ENCODE measurements around the gene SRPRB.

SRPRB gene

DNA sequence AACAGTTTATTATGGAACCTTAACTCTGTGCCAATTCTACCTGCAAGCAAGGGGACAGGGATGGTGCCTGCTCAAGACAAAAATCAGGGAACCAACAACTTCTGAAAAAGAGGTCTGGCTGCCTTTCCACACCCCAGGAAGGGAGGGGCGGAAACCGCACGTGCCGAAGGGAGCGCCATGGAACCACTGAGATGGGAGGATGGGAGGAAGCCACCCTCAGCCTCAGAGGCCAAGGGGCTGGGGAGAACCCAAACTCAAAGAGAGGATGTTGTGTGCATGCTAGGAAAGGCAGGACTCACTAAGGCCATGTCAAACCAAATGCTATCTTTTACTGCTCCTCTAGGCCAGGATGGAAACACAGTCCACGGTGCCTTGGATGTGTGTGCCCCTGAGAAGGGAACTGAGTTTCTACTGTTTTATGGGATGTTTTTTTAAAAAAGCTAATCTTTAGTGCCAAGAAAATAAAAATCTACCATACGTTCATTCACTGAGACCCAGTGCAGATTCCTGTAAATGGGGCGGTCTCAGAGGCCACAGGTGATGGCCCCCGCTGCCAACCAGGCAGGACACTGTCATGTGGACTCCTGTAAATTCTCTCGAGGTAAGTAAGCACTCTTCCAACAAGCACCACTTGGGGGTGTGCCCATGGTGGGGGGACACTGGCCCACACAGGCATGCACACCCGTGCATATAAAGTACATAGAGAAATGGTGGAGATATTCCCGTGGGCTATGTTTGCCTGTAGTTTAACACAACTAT, 20.5 kb downstream of the SRPRB start:
- no peak for DNase-seq (ENCODE audit: low spot score)

DNA sequence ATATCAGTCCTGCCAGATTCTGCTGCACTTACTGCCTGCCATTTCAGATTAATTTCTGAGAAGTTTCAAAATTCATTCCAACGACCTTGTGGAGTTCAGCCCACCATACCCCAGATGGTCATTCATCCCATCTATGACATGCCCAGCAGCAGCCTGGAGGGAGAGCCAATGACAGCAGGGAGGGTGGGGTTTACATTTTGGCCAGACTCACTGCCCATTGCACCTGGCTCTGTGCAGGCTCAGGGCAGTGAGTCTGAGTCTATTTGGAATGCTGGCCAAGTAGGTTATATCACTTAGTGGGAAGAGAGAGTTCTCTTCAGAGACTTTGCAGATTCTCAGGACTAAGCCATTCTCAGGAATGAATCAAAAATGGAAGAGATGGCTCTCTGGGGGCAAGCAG, 21.5 kb downstream of the SRPRB start:
- no peak for DNase-seq (ENCODE audit: low spot score)

DNA sequence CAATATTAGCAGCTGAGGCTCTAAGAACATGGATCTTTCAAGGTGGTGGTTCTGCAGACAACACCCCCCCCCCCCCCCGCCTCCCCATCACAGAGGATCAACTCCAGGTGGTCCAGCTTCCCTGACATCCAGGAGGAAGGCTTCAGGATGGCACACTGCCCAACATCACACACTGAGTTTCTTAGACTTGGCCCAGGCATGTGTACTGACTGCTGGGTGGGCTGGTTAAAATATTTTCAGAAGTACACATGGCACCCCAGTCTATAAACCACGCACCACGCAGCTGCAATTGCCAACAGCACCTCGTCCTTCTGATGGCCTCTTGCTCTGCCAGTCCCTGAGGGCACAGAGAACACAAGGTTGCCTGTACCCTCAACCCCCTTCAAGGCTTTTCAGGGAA, 22.1 kb downstream of the SRPRB start:
- no peak for DNase-seq (ENCODE audit: low spot score)

DNA sequence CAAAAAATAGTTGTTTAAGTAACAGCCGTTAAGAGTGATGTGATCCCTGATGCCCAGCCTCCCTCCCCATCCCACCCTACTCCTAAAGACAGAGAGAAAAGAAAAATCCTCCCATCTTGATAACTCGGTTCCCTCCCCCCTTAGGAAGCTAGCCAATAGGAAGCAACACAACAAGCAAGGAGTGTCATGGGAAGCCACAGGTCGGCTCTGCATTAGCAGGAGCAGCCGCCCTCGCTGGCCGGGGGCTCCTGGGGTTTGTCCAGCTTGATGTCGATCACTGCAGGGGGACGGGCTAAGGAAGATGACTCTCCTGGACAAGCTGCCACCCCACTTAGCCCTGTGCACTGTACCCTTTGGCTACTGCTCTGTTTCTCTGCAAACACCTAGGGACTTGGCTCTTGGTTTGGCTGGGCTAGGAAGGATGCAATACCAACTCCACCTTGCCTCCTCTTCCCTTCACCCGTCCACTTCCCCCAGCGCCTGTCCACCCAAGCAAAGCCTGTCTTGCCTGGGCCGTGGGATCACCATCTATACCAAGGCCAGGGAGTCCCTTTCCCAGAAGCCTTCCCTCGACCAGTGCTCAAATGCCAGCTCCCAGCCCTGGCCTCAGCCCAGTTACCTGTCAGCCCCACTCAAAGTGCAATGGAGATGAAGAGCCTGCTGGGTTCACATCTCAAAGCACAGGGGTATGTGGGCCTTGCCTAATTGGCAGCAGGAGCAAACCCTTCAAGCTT, 23.1 kb downstream of the SRPRB start:
- DNase-seq (ENCODE audit: low spot score), result no peak

DNA sequence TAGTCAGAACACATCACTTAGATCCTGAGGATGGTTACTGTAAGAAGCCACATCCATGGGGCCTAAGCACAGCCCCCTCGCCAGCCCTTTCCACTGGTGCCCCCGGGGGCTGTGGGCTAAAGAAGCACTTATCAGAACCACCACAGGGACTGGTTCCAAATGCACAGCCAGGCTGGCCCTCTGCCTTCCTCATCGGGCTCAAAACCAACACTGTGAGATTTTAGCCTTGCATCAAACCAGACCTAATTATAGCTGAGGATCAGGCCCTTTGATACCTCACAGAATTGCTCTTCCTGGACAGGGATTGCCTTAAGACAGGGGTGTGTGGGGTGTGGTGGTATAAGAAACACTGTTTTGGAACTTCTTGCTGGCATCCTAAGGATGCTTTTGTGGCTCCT, 23.7 kb downstream of the SRPRB start:
- DNase-seq (ENCODE audit: low spot score), result no peak

DNA sequence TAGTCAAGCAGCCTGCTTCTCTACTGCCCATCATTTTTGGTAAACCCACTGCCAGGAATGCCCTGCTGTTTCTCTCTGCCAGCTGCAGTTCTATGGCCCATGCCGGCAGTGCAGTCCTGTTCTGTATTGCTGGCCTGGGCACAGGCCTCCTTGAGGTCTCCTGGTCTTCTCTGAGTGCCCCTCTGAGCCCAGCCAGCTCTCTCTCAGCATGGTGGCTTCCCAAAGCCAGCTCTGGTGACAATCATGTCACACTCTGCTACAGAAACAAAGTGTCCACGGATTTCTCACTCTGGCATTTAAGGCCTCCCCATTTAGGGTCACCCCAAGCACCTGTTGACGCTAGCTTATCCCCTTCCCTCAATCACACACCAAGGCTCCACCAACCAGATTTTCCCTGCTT, 24.5 kb downstream of the SRPRB start:
- no peak for DNase-seq (ENCODE audit: low spot score)

DNA sequence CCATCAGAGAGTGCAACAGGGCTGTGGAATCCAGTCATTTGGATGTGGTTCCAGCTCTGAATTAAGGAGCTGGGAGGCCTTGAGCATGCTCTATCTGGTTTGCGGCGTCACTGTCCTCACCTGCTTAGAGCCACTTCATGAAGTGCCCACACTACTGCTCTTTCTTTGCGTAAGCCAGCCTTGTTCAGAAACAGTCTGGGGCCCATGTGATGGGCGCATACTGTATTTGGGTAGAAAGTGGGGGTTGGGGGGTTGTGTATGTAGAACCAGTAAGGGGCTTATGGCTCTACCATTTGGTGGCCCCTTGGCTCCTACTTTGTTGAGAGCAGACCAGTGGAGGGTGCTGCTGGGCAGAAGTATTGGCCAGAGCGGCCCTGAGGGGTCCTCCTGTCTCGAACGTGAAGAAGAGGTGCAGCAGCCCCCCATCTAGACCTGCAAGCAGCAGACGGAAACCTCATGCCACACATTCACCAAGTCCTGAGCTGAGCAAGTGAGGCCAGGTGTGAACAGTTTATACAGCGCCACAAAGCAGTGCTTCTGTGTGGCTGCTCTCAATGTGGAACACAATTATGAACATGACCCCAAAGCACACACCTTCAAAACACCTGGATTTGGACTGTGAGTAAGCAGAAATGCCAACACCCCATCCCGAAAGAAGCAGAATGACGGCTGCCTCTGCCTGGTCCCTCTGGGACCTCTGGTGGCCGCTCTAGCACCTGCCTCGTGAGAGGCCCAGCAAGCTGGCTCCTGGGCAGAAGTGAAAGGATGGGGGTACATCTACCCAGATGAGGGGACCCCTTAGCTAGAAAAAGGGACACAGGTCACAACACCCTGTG, 26.6 kb downstream of the SRPRB start:
- DNase-seq (ENCODE audit: low spot score), result no peak

DNA sequence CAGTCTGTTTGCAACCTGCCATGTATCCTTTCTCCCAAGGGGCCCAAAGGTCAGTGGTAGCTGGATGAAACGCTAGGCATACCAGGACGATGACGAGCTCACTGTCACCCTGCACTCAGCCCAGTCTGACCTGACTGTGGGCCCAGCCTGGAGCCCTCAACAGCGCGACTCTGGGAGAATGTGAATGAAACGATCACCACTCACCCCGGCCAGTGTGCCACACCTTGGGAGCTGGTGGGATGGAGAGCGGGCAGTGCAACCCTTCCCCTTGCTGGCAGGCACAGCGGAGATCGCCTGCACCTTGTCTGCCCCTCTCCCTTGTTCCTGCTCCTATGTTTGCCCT, 27.2 kb downstream of the SRPRB start:
- DNase-seq (ENCODE audit: low spot score), result no peak

DNA sequence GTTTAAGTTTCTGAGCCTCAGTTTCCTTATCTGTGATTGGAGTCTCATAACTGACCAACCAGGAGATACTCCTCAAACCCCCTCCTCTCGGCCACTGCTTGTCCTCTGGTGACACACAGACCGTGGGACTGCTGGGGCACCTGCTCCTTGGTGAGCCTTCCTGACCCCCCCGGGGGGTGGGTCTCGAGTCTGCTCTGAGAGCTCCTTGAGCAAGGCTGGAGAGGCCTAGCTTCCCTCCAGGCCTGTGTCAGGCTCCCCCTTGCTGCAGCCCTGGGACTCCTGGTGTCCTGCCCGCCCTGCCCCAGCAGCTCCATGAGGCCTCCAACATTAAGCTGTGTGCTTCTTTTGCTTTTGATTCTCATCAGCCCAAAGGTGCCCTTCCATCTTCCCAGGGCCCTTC, 27.7 kb downstream of the SRPRB start:
- DNase-seq (ENCODE audit: low spot score), result no peak

DNA sequence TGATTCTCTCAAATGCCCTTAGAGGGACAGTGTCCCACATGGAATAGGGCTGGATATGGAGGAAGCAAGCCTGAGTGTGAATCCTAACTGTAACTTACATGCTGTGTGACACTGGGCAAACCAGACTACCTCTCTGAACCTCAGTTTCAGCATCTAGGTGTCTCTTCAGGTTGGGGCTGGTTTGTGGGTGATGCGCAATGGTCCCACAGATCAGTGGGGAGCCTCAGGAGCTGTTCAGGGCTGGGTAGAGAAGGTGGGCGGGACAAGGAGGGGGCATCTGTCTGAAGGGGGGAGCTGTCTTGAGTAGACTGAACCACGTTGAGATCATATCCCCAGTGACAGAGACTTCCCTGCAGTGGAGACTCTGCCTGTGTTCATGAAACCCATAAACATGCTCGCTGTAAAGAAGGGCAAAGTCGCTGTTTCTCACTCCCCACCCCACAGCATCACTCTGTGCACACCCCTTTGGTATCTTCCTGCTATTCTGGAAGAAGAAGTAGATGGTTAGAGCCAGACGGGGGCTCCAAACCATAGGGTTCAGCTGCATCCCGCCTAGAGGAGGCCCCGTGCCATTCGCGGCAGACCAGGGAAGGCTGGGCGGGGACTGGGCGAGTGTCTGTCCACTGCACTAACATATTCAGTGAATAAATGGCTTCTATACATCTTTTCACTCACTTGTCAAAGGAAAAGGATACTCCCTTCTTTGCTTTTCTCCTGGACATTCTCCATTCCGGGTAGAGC, 28.4 kb downstream of the SRPRB start:
- DNase-seq (ENCODE audit: low spot score), result no peak

DNA sequence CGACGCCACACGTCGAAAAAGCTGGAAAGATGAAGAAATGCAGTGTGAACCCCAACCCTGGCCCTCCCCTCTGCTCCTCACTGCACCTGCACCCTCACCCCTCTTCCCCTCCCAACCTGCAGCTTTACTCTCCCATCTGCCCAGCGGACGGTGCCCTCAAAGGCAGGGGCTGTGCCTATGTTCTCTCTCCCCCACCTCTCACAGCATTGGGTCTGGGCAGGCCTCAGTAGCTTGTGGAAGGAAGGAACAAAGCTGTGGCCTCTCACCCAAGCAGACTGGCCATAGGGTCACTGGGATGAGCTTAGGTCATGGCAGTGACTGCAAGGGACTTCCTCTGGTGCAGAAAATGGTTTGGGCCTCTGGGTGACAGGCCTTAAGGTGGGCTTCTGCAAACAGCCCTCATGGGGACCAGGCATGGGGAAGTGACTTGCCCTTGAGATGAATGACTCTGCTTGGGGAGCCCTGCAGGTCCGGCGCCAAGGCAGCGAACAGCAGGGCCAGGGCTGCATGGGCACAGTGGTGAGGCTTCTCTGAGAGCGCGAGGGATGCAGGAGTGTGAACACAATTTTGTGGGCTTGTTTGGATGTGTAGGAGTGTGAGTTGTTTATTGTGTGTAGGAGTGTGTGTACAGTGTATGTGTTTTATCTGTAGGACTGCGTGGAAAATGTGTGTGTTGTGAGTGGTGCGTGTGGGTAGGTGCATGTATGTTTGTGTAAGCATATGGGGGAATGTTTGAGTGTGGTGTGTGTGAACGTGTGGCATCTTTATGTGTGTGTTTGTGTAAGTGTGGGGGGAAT, 29.2 kb downstream of the SRPRB start:
- DNase-seq (ENCODE audit: low spot score), result no peak

DNA sequence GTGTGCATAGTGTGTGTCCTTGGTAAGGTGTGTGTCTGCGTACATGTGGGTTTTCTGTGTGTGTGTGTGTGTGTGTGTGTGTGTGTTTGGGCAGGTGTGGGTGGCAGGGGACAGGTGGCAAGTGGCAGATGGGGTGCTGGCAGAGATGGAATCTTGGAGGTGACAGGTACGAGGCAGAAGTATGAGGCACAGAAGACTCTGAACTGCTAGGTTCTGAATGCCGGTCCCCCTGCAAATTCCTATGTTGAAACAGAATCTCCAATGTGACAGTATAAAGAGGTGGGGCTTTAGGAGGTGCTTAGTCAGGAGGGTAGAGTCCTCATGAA, 29.8 kb downstream of the SRPRB start:
- no peak for DNase-seq (ENCODE audit: low spot score)

DNA sequence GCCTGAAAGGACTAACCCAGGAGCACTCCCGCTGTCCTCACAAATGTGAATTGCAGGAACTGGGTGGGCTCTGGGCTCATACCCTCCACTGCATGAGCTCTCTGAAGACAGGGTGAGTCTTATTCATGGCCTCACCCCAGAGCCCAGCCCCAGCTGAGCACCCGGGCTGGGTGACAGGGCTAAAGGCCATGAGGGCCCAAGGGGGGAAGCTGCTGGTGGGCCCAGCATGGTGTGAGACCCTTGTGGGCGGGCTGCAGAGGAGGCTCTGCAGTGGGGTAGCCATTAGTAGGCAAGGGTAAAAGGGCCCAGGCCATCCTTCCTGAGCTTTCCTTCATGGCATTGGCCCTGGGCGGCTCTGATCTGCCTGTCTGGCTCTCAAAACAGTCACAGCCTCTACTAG, 30.3 kb downstream of the SRPRB start:
- no peak for DNase-seq (ENCODE audit: low spot score)

DNA sequence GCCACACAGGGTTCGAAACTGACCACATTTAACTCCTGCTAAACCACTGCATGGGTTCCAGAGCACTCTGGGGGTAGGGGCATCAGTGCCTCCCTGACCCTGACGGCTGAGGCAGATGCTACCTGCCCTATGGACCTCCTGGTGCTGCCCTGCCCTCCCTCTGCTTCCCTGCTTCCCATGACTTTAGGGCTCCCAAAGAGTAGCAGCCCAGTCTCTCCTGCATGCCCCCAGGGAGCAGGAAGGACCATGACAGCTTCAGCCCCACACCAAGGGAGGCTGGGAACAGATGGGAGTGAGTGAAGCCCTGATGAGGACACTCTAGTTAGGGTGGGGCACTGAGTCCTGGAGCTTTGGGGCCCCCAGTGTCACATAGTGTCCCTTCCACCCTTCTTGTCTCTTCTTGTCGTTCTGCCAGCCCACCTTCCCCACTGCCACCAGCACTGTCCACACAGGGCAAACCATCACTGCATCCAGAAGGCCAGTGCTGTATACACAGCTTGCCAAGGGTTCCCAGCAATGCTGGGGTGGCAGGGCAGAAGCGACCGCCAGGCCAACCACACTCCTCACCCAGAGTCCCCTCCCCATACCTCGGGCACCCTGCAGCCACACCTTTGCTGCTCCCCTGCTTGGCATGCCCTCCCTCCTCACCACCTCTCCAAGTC, 31.0 kb downstream of the SRPRB start:
- no peak for DNase-seq (ENCODE audit: low spot score)

DNA sequence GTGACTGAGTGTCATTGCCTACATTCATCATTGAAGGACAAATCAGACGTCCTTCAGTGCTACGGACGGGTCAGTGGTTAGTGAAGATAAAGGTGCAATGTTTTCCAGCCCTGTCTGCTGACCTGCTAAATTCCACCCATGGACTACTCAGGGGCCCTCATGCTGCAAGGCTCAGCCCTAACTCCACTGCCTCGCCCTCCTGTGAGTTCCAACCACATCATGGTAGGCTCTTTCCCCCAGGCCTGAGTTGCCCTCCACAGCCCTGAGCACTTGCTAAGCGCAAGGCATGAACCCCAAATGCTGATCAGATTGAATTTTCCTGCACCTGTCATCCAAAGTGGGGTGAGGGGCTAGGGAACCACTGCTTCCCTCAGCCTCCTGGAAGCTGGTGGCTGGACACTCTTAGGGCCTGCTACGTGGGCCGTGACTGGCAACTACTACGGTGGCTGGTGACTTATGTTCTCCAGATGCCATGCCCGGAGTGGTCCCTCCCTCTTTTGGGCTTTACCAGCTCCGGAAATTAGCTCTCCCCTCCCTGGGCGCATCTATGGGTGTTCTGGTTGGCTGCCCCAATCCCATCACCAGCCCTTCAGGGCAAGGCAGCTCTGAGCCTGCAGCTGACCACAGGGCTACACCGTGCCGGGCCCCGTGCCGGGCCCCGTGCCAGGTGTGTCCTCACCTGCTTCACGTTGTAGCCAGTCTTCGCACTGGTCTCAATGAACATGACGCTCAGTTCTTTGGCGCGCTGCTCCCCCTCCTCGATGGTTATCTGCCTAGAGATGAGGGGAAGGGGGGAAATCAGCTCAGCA, 32.1 kb downstream of the SRPRB start:
- no peak for DNase-seq (ENCODE audit: low spot score)

DNA sequence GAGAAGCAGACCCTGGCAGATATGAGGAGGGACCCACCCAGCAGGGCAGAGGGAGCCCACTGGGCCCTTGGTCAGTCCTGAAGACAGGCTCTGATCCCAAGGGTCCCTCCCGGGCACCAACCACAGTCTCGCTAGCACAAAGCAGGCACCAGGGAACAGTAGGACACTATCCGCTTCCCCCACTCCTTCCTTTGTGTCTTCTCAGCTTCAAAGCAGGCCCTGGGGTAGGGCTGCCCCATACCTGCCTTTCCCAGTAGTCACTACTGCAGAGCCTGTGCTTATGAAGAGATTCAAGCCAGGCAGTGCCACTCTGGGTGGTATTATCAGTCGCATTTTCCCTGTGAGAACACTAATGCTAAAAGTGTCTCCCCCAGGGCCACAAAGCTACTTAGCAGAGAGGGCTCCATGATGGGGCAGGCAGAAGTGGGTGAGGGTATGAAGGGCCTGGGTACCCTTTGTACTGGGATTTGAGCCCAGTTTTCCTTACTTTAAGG, 32.7 kb downstream of the SRPRB start:
- DNase-seq (ENCODE audit: low spot score), result no peak

DNA sequence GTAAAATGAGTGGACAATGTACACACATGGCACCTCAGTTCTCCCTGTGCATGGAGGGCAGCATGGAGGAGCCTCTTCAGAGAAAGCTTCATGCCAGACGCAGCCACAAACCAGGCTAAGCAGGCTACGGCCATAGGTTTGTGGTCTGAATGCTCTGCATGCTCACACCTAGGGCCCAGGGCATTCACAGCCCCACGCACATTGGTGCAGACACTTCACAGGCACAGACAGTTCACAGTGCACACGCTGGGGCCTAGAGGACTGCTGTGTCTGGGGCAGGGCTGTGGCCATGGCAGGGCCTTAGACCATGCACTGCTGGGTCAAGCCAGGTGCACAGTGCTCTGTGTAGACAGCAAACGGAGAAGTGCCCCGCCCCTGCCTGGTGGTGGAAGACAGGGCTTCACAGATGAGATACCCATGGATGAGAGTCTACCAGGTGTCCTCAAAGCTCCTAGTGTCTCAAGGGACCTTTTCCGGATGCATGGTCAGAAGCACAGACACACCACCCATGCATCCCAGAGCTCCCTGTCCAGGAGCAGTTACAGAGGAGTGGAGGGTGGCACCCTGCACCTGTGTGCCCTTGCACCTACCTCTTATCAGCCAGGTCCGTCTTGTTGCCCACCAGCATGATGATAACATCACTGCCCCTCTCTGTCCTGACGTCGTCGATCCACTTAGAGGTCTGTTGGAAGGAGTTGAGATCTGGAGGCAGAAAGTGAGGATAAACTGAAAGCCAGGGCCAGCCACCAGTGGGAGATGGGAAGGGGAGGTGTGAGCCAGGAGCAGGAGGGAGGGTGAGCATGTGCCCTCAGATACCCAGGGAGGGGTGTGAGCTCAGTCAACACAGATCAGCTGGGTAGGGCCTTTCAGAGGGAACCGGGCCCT, 33.5 kb downstream of the SRPRB start:
- no peak for DNase-seq (ENCODE audit: low spot score)

DNA sequence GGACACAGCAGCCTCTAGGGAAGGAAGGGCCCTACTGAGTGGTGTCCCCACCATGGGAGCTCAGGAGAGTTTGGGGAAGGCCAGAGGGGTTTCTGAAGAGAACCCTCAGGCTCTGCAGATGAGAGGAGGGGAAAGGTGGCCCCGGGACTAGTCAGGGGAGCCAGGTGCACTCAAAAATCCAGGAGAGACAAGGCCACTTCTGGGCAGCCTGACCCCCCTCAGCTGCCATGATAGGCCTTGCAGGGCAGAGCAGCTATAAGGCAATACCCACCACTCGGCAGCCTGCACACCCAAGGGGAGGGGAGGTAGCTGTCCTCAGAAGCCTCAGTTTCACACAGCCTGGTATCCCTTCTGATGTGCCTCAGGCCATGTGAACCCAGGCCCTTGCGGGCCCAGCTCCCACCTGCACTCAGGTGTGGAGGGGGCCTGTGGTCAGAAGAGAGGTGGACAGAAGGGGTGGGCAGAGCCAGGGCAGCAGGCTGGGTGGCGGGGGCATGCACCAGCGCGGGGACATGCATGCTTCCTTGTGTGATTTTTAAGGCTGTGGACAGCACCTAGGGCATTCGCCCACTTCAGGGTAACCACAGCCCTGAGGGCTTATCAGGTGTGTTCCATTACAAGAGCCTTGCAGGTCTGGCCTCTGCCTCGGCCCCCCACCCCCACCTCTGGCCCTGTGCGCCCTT, 34.6 kb downstream of the SRPRB start:
- no peak for DNase-seq (ENCODE audit: low spot score)
